Neutrophil (primary cell): Measurements from ENCODE around the gene ZNF337.
"Not testable (repeated sequence)": the region's sequence is repeated elsewhere in the genome, so short reads cannot be mapped to it uniquely, and the experiment has no call there.

Source experiments
- H3K27ac ChIP-seq: fragments of 200-600 bp; sonication (generic); 2 replicates; pipeline ENCODE4 v1.5.1; 2016; ENCODE audit warnings: mild to moderate bottlenecking, moderate library complexity
- H3K27me3 ChIP-seq: fragments of 200-600 bp; sonication (generic); 2 replicates; pipeline ENCODE4 v1.6.0; 2016; ENCODE audit warnings: mild to moderate bottlenecking
- H3K36me3 ChIP-seq: fragments of 200-600 bp; sonication (generic); 2 replicates; pipeline ENCODE4 v1.5.1; 2017
- H3K4me1 ChIP-seq, 2 experiments: fragments of 200-600 bp in 1 of 2; sonication (generic) in 1 of 2; 1 replicate in 1 of 2; 2 replicates in 1 of 2; pipeline versions ENCODE4 v1.5.1 to v1.6.1; 2013 to 2016; ENCODE audit warnings: low read depth in 1 of 2, low read length in 1 of 2, mild to moderate bottlenecking in 1 of 2, moderate library complexity in 1 of 2; ENCODE audit not compliant: control insufficient read depth in 1 of 2, insufficient read depth in 1 of 2
- H3K4me3 ChIP-seq, 2 experiments: fragments of 200-600 bp in 1 of 2; sonication (generic) in 1 of 2; 1 replicate in 1 of 2; 2 replicates in 1 of 2; pipeline ENCODE4 v1.5.1; 2013 to 2016; ENCODE audit warnings: low read depth in 1 of 2, low read length in 1 of 2, mild to moderate bottlenecking in 1 of 2, moderate library complexity in 1 of 2
- H3K9me3 ChIP-seq: fragments of 200-600 bp; sonication (generic); 2 replicates; pipeline ENCODE4 v1.5.1; 2016
- TF ChIP-seq, protein P1 (sequence below): fragments of 200-600 bp; sonication (generic); IDR thresholded peaks from 2 replicates; pipeline ENCODE4 v1.5.1; 2016; ENCODE audit warnings: antibody characterized with exemption

Gene ZNF337

DNA sequence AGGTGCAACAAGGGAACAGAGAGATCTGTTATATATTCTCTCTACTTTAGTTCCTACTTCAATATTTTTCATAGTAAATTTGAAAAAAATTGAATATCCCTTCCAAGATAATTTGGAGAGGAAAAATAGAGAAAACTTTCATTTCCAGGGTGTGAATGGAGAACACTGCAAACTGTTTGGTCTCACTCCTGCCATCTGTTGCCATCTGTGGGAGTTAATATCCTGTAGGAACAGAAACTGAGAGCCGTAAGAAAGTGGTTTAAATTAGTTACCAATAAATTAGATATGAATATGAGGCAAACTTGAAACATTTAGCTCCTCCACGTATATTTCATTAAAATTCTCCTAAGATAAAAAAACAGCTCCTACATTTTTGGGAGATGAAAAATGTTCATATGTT, 4.2 kb downstream of the ZNF337 start:
- H3K4me1 ChIP-seq = peaks cover 7 to 11% of the 10 kb centered on the region in 2 experiments

DNA sequence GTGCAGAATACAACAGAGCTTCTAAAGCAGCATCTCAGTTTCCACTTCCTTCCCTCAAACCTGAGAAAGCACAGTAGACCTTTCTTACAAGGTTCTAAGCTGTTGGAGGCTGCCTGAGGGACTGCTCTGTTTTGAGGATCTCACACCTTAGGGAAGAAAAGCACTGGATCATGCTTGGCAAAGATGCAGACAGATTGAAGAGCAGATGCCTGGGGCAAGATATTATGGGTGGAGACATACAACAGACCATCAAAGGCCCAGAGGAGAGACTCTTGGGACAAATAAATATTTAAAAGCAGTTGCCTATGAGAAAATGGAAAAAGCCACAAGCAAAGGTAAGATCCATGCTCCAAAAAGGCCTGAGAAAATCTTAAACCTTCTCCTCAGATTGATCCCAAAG, 6.2 kb downstream of the ZNF337 start:
- Histone ChIP-seq H3K27ac (no peak overlapping the region), H3K9me3 (no peaks in the 10 kb centered on the region), H3K4me1 (no peaks in the 10 kb centered on the region), H3K36me3 (peaks cover 8% of the 10 kb centered on the region), H3K4me3 (no peak overlapping the region), H3K27me3 (no peaks in the 10 kb centered on the region)
- TF ChIP-seq, protein P1, sequence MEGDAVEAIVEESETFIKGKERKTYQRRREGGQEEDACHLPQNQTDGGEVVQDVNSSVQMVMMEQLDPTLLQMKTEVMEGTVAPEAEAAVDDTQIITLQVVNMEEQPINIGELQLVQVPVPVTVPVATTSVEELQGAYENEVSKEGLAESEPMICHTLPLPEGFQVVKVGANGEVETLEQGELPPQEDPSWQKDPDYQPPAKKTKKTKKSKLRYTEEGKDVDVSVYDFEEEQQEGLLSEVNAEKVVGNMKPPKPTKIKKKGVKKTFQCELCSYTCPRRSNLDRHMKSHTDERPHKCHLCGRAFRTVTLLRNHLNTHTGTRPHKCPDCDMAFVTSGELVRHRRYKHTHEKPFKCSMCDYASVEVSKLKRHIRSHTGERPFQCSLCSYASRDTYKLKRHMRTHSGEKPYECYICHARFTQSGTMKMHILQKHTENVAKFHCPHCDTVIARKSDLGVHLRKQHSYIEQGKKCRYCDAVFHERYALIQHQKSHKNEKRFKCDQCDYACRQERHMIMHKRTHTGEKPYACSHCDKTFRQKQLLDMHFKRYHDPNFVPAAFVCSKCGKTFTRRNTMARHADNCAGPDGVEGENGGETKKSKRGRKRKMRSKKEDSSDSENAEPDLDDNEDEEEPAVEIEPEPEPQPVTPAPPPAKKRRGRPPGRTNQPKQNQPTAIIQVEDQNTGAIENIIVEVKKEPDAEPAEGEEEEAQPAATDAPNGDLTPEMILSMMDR = no peak

More for the DNA sequence above, 4.2 kb downstream of the ZNF337 start:
- Histone ChIP-seq H3K27ac (no peak overlapping the region), H3K36me3 (no peaks in the 10 kb centered on the region), H3K27me3 (no peaks in the 10 kb centered on the region), H3K9me3 (no peaks in the 10 kb centered on the region), H3K4me3 (no peak overlapping the region)
- TF ChIP-seq, protein P1 = no peak

DNA sequence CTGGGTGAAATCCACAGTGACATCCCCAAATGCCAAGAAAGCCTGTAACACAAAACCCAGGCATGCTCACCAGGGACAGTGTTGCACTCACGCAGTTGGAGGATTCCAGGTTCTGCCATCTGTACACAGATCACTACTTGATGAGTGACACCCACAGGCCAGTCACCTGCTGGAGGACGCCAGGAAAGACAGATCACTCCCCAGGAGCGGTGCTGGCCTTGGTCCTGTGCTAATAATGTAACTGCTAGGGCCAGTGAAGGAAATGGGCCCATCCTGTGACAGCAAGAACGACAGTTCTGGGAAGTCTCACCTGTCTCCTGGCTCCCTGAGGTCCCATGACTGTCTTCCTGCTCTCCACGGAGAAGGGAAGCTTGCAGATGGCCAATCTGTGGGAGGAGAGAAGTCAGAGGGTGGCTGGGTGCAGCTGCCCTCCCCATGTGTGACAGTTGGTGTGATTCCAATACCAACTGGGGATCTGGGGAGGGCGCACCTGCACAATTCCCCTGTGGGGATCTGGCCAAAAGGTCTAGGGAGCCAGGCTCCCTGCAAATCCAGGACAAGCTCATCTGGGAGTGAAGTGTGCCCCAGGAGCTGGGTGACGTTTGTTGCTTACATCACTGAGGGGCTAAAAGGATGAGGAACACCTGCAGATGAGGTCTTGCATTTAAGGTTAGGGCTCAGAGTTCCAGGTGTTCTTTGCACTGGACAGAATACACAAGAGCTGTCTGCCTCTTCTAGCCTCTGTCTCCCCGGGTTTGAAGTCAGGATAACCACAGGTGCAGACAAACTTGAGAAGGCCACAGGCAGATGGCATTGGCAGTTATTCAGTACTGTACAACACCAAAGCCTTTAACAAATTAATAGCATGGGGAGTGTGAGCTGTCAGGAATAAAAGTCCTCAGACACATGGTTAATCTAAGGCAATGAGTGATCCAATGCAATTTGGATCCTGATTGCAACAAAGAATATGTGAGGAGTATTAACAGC, 10.3 kb downstream of the ZNF337 start:
- no peak overlapping the region for H3K4me3 ChIP-seq
- no peaks in the 10 kb centered on the region for H3K4me1 ChIP-seq
- H3K27ac ChIP-seq = no peak overlapping the region
- no peaks in the 10 kb centered on the region for H3K9me3 ChIP-seq
- H3K36me3 ChIP-seq = peaks cover 9% of the 10 kb centered on the region
- H3K27me3 ChIP-seq = no peaks in the 10 kb centered on the region
- TF ChIP-seq, protein P1 = no peak

DNA sequence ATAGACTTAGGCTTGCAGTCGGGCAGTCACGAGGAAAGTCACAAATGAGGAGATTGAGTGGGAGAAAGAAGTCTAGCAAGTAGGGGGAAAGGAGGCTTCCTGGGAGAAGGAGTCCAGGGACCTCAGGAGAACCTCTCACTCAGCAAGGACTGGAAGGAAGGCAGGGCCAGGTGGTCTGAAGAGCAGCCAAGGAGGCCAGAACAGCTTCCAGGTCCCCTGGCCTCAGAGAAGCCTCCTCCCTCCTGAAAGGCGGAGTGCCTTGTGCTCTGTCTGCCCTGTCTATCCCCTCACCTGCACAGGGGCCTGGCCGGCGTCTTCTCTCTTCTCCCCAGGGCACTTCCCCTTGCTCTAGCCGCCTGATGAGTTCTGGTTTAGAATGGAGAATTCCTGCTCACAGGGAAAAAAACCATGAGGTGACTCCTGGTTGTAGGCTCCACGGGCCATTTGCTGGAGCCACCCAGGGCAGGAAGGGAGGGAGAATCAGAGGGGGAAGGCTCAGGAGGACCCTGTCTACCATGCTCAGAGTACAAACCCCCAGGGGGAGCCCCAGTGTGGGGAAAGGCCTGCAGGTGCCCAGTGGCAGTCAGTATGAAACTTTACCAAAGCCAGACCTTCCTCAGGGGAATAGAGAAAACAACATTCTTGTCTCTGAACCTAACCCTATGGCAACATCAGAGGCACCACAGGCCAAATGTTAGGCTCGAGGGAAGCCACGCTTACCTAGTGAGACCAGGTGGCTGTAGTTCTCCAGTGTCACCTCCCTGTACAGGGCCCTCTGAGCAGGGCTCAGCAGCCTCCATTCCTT, 11.2 kb downstream of the ZNF337 start:
- H3K27ac ChIP-seq = no peak overlapping the region
- H3K4me3 ChIP-seq = no peak overlapping the region
- peaks cover 16% of the 10 kb centered on the region for H3K36me3 ChIP-seq
- TF ChIP-seq, protein P1 = no peak
- no peaks in the 10 kb centered on the region for H3K4me1 ChIP-seq
- no peaks in the 10 kb centered on the region for H3K27me3 ChIP-seq
- no peaks in the 10 kb centered on the region for H3K9me3 ChIP-seq

DNA sequence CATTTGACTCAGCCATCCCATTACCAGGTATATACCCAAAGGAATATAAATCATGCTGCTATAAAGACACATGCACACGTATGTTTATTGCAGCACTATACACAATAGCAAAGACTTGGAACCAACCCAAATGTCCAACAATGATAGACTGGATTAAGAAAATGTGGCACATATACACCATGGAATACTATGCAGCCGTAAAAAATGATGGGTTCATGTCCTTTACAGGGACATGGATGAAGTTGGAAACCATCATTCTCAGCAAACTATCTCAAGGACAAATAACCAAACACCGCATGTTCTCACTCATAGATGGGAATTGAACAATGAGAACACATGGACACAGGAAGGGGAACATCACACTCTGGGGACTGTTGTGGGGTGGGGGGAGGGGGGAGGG, 12.8 kb downstream of the ZNF337 start:
- not testable (repeated sequence) for H3K27ac ChIP-seq, H3K9me3 ChIP-seq, H3K27me3 ChIP-seq, H3K4me3 ChIP-seq, H3K4me1 ChIP-seq
- peaks cover 16% of the 10 kb centered on the region for H3K36me3 ChIP-seq
